Upper lobe of left lung (tissue), 4 donors: ENCODE measurements around the gene HIVEP2.

ENCODE experiments used
- CTCF ChIP-seq, 6 experiments: fragments of 450-650 bp in 4 of 6; fragments of 200-600 bp in 2 of 6; sonication (generic) in 2 of 6; IDR thresholded peaks; one replicate each; pipeline ENCODE4 v1.5.1; 2016 to 2019; ENCODE audit warnings: antibody characterized with exemption in 6 of 6
- POLR2A ChIP-seq, 4 donors: fragments of 450-650 bp; IDR thresholded peaks; one replicate each; pipeline ENCODE4 v1.5.1; 2016 to 2017; ENCODE audit warnings: antibody characterized with exemption in 4 of 4, mild to moderate bottlenecking in 2 of 4
- POLR2AphosphoS5 ChIP-seq, 2 donors: sonication (generic); formaldehyde crosslinking; IDR thresholded peaks; one replicate each; pipeline ENCODE4 v1.5.1; 2017; ENCODE audit warnings: antibody characterized with exemption in 2 of 2

GRCh38 chr6:142773324-142773723 lies 171.7 kb downstream of the HIVEP2 start:
- TF ChIP-seq CTCF (IDR thresholded peaks at IDR 0.05) = no peak
- no peak for TF ChIP-seq POLR2A (IDR thresholded peaks at IDR 0.05)
- TF ChIP-seq POLR2AphosphoS5 (IDR thresholded peaks at IDR 0.05) = no peak
